Esophagus squamous epithelium (tissue), 4 donors: ENCODE measurements around the gene MALT1.

ENCODE experiments used
- CTCF ChIP-seq, 6 experiments: fragments of 450-650 bp in 4 of 6; fragments of 200-600 bp in 2 of 6; sonication (generic) in 2 of 6; IDR thresholded peaks; one replicate each; pipeline ENCODE4 v1.5.1; 2016 to 2019; ENCODE audit warnings: antibody characterized with exemption in 6 of 6, mild to moderate bottlenecking in 4 of 6, moderate library complexity in 4 of 6
- POLR2A ChIP-seq, 4 donors: fragments of 450-650 bp; IDR thresholded peaks; one replicate each; pipeline ENCODE4 v1.6.1; 2017; ENCODE audit warnings: antibody characterized with exemption in 4 of 4, mild to moderate bottlenecking in 4 of 4, moderate library complexity in 3 of 4

GRCh38 chr18:58631301-58631700, 40.0 kb upstream of the MALT1 start:
- TF ChIP-seq POLR2A (IDR thresholded peaks at IDR 0.05), result no peak
- no peak for TF ChIP-seq CTCF (IDR thresholded peaks at IDR 0.05)
